HG02763 (cell line): ENCODE data around the gene PPA1.
"Not testable (repeated sequence)": the region's sequence is repeated elsewhere in the genome, so short reads cannot be mapped to it uniquely, and the experiment has no call there.

ENCODE experiments used
- ATAC-seq: cut with Tn5 transposase; IDR thresholded peaks from one replicate; pipeline ENCODE4 v1.9.1; 2021; ENCODE audit warnings: mild to moderate bottlenecking, moderate library complexity; ENCODE audit not compliant: unreplicated experiment

PPA1 gene

DNA sequence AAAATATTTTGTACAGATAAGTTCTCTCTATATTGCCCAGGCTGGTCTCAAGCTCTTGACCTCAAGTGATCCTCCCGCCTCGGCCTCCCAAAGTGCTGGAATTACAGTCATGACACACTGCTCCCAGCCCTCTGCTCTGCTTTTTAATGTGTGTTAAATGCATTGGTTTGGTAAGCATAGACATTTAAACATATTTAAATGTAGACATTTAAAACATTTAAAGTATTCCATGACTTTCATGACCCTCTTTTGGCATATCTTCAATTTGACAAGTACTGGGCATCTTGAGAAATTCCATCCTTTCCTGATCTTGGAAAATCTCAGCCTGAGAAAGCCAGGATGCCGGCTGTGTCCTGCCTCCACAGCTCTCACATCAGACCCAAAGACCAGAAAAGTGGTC, 57.7 kb downstream of the PPA1 start:
- ATAC-seq: no peak

DNA sequence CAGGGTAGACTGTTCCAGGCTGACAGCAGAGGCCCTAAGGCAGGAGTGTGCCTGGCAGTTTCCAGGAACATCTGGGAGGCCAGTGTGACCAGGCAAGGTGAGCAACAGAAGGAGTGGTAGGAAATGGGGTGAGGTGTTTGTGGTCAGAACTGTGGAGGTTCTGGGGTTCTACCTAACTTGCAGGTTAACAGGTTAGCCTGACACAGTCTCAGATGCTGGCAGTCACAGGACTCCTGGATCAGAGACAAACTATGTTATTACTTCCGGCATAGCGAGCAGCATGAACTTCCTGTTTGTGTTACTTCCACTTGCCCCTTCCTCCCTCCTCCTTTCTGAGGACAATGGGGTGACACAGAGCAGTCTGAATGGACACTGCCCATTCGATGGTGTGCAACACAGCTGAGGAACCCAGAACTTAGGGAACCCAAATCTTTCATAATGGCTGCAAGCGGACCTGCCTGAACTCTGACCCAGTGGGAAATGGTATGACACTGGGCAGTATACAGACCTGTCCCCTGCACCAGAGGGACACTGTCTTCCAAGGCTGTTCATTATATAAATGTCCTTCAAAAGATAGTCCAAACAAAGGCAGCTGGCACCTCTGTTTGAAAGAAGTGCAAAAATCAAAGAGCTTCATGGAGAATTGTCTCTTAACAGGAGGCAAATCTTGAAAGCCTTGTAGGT, 59.0 kb downstream of the PPA1 start:
- ATAC-seq: no peak

DNA sequence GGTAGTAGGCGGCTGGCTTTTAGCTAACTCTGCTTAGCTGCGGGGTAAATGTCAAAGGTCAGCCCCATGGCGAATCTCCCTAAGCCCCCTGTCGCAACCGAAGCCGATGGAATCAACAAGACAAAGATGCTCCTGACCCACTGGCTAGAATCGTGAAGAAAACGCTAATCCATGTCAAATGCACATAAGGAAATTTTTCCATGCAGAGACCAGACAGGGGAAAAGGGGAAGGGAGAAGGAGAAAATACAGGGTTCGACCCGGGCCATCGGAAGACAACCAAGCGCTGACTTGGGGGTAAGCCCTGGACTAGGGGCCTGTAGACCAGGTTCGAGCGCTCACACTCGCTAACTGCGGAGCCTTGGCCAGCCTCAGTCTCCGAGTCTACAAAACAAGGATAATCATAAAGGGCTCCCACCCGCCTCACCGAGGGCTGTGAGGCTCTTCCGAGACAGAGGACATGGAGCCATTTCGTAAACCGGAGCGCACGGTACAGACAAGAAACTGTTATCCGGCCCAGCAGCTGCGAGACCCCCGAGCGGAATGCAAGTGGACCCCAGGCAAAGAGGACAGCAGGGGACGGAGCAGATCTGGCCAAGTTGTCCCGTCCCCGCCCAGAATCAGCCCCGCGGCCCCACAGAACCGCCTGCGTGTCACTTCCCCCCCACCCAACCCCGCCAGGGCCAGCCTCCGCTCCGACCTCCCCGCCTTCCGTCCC, 63.4 kb downstream of the PPA1 start:
- no peak for ATAC-seq

GRCh38 chr10:70169011-70169410, 64.2 kb downstream of the PPA1 start:
- no peak for ATAC-seq

DNA sequence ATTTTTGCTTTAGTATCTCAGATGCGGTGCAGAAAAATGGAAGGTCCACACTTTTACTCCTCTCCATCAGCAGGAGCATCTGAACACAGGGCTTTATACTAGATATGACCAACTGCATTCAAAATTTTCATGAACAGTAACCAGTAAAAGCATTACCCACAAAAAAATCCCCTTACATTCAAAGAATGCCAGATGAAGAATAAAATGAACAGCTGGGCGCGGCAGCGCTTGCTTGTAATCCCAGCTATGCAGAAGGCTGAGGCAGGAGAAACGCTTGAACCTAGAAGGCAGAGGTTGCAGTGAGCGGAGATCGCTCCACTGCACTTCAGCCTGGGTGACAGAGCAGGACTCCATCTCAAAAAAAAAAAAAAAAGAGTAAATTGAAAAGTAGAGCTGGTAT, 66.0 kb downstream of the PPA1 start:
- ATAC-seq: no peak

DNA sequence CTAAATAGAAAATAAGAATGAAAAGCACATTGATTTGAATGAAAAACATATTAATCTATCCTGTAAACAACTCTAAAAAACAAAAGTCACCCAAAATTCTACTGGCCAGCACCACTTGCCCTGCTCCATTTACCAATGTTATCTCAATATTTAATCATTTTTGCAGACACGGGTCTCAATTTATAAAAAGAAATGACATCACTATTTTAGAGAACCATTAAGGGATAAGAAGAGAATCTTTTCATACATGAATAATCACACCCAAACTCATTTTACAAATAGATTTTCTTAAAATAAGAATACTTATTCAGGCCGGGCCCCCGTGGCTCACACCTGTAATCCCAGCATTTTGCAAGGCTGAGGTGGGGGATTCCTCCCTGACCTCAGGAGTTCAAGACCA, 66.8 kb downstream of the PPA1 start:
- no peak for ATAC-seq

GRCh38 chr10:70164163-70164562, 69.1 kb downstream of the PPA1 start:
- no peak for ATAC-seq

GRCh38 chr10:70163448-70163847, 69.8 kb downstream of the PPA1 start:
- no peak for ATAC-seq

DNA sequence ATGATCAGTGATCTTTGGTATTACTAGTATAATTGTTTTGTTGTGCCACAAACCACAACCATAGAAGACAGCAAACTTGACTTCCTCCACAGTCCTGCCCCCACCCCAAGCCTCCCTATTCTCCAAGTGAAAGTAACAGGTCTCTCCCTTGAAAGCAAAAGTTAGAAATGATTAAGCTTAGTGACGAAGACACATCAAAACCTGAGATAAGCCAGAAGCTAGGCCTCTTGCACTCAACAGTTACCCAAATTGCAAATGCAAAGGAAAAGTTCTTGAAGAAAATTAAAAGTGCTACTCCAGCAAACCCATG, 70.4 kb downstream of the PPA1 start:
- peak; percentile 58 for ATAC-seq

- ATAC-seq: peak; percentile 10
These were observed 70.9 kb downstream of the PPA1 start for GRCh38 chr10:70162151-70162891.

- no peak for ATAC-seq
These were observed 72.4 kb downstream of the PPA1 start for GRCh38 chr10:70160798-70161197.

GRCh38 chr10:70159366-70159765, 73.9 kb downstream of the PPA1 start:
- ATAC-seq: not testable (repeated sequence)

GRCh38 chr10:70158113-70158512, 75.1 kb downstream of the PPA1 start:
- ATAC-seq: no peak

DNA sequence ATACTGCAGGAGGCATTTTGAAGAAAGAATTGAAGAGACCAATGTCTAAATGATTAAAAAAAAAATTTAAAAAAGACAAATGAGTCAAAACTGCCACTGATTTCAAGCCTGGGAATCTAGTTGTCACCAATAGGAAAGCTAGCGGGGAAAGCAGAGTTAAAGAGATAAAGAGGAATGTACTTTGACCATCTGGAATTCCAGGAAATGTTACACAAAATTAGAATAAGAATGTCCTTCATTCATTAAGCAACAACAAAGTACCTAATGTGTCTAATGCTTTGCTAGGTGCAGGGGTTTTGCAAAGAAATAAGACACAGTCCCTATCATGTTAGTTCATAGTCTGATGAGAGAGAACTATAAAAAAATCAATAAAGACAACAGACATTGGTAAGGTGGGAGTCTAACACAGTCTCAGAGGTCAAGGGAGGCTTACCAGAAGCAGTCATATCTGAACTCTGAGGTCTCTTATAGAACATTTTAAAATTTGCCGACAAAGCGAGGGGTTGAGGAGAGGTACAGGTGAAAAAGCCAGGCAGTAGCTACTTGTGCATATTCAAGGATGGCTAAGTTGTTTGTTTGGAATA, 77.9 kb downstream of the PPA1 start:
- no peak for ATAC-seq
